ENCODE results near the gene CENPH.

- TF ChIP-seq CTCF (IDR thresholded peaks at IDR 0.05): no peak
- no peak for TF ChIP-seq POLR2A (IDR thresholded peaks at IDR 0.05)
Observed at GRCh38 chr5:69219939-69220338, 30.6 kb downstream of the CENPH start.
